NCI-H226 (cell line): ENCODE data around the gene ARSI.
"Not testable (repeated sequence)": the region's sequence is repeated elsewhere in the genome, so short reads cannot be mapped to it uniquely, and the experiment has no call there.

Experiments
- DNase-seq: peaks from one replicate; pipeline ENCODE4 v3.0.0-alpha.2; 2015

Gene ARSI

GRCh38 chr5:150263801-150264621, 38.7 kb downstream of the ARSI start:
- DNase-seq, result peak; percentile 97

- no peak for DNase-seq
Observed at GRCh38 chr5:150263375-150263775, 39.3 kb downstream of the ARSI start.

GRCh38 chr5:150262502-150262901, 40.2 kb downstream of the ARSI start:
- no peak for DNase-seq

GRCh38 chr5:150261231-150261630, 41.5 kb downstream of the ARSI start:
- DNase-seq, result peak; percentile 75

- no peak for DNase-seq
Observed at GRCh38 chr5:150258130-150258529, 44.6 kb downstream of the ARSI start.

GRCh38 chr5:150257424-150257823, 45.3 kb downstream of the ARSI start:
- no peak for DNase-seq

- DNase-seq, result no peak
Observed at GRCh38 chr5:150256410-150257064, 46.2 kb downstream of the ARSI start.

GRCh38 chr5:150255659-150256409, 46.9 kb downstream of the ARSI start:
- DNase-seq, result no peak

- DNase-seq, result no peak
Observed at GRCh38 chr5:150254774-150255173, 47.9 kb downstream of the ARSI start.

GRCh38 chr5:150254363-150254762, 48.3 kb downstream of the ARSI start:
- DNase-seq, result no peak

GRCh38 chr5:150253416-150254208, 49.1 kb downstream of the ARSI start:
- DNase-seq, result no peak

GRCh38 chr5:150252489-150252888, 50.2 kb downstream of the ARSI start:
- DNase-seq, result no peak

GRCh38 chr5:150251504-150251903, 51.2 kb downstream of the ARSI start:
- no peak for DNase-seq

GRCh38 chr5:150249744-150250143, 53.0 kb downstream of the ARSI start:
- DNase-seq, result no peak

GRCh38 chr5:150248946-150249345, 53.8 kb downstream of the ARSI start:
- no peak for DNase-seq

GRCh38 chr5:150248493-150248892, 54.2 kb downstream of the ARSI start:
- not testable (repeated sequence) for DNase-seq

- no peak for DNase-seq
Observed at GRCh38 chr5:150247726-150248125, 55.0 kb downstream of the ARSI start.

- no peak for DNase-seq
Observed at GRCh38 chr5:150246835-150247234, 55.9 kb downstream of the ARSI start.

- no peak for DNase-seq
Observed at GRCh38 chr5:150246429-150246828, 56.3 kb downstream of the ARSI start.
